Trophoblast cell (in vitro differentiated cells and primary cell): ENCODE measurements around the gene PDLIM5.
A peak's percentile ranks its signal among the peaks of the same experiment; 100 is the strongest.

Experiments
- DNase-seq, 2 donors: peaks; one replicate each; pipeline ENCODE4 v3.0.0-alpha.2; 2016
- H2AFZ ChIP-seq: 2 replicates; pipeline ENCODE4 v1.6.1; 2013; ENCODE audit warnings: low read length, moderate library complexity, mild to moderate bottlenecking; ENCODE audit not compliant: insufficient read depth, poor library complexity
- H2AK5ac ChIP-seq: 2 replicates; pipeline ENCODE4 v1.6.1; 2013; ENCODE audit warnings: mild to moderate bottlenecking, low read length
- H2BK120ac ChIP-seq: 2 replicates; pipeline ENCODE4 v1.6.1; 2013; ENCODE audit warnings: low read length, mild to moderate bottlenecking, moderate library complexity; ENCODE audit not compliant: insufficient read depth, poor library complexity
- H2BK12ac ChIP-seq: 2 replicates; pipeline ENCODE4 v1.6.1; 2013; ENCODE audit warnings: mild to moderate bottlenecking, low read length, moderate library complexity
- H2BK5ac ChIP-seq: 2 replicates; pipeline ENCODE4 v1.6.1; 2013; ENCODE audit warnings: low read length, low read depth, moderate library complexity, mild to moderate bottlenecking; ENCODE audit not compliant: poor library complexity
- H3K14ac ChIP-seq: 2 replicates; pipeline ENCODE4 v1.6.1; 2013; ENCODE audit warnings: mild to moderate bottlenecking, low read length
- H3K18ac ChIP-seq: 2 replicates; pipeline ENCODE4 v1.6.1; 2013; ENCODE audit warnings: mild to moderate bottlenecking, low read length
- H3K23ac ChIP-seq: 2 replicates; pipeline ENCODE4 v1.6.1; 2013; ENCODE audit warnings: low read length
- H3K27ac ChIP-seq: 2 replicates; pipeline ENCODE4 v1.5.1; 2013; ENCODE audit warnings: low read depth, mild to moderate bottlenecking, inconsistent platforms, low read length, moderate library complexity
- H3K27me3 ChIP-seq: 2 replicates; pipeline ENCODE4 v1.6.1; 2013; ENCODE audit warnings: inconsistent platforms, mild to moderate bottlenecking, low read length, moderate library complexity; ENCODE audit not compliant: insufficient read depth
- H3K36me3 ChIP-seq, 2 experiments: 1 replicate in 1 of 2; 2 replicates in 1 of 2; pipeline ENCODE4 v1.6.1; 2013; ENCODE audit warnings: low read length in 2 of 2, mild to moderate bottlenecking in 2 of 2, moderate library complexity in 1 of 2; ENCODE audit not compliant: insufficient read depth in 2 of 2, control insufficient read depth in 1 of 2
- H3K4ac ChIP-seq: 2 replicates; pipeline ENCODE4 v1.6.1; 2013; ENCODE audit warnings: low read depth, mild to moderate bottlenecking, low read length, moderate library complexity
- H3K4me1 ChIP-seq, 2 experiments: 1 replicate in 1 of 2; 2 replicates in 1 of 2; pipeline ENCODE4 v1.6.1; 2013; ENCODE audit warnings: low read length in 2 of 2, mild to moderate bottlenecking in 2 of 2, moderate library complexity in 1 of 2; ENCODE audit not compliant: insufficient read depth in 2 of 2, control insufficient read depth in 1 of 2
- H3K4me2 ChIP-seq: 2 replicates; pipeline ENCODE4 v1.6.1; 2013; ENCODE audit warnings: inconsistent platforms, mild to moderate bottlenecking, low read length, moderate library complexity
- H3K4me3 ChIP-seq: 2 replicates; pipeline ENCODE4 v1.5.1; 2013; ENCODE audit warnings: mild to moderate bottlenecking, low read depth, low read length, inconsistent platforms
- H3K79me1 ChIP-seq: one replicate; pipeline ENCODE4 v1.6.1; 2013; ENCODE audit warnings: low read length
- H3K79me2 ChIP-seq: 2 replicates; pipeline ENCODE4 v1.6.1; 2013; ENCODE audit warnings: low read length, mild to moderate bottlenecking; ENCODE audit not compliant: control insufficient read depth, insufficient read depth, poor library complexity
- H3K9ac ChIP-seq: 2 replicates; pipeline ENCODE4 v1.6.1; 2013; ENCODE audit warnings: mild to moderate bottlenecking, low read length
- H3K9me3 ChIP-seq: 2 replicates; pipeline ENCODE4 v1.6.1; 2013; ENCODE audit warnings: low read depth, mild to moderate bottlenecking, control low read depth, inconsistent platforms, low read length; ENCODE audit not compliant: insufficient read depth
- H4K12ac ChIP-seq: 2 replicates; pipeline ENCODE4 v1.6.1; 2013; ENCODE audit warnings: low read depth, mild to moderate bottlenecking, low read length, moderate library complexity
- H4K8ac ChIP-seq: 2 replicates; pipeline ENCODE4 v1.6.1; 2013; ENCODE audit warnings: low read depth, mild to moderate bottlenecking, low read length, moderate library complexity
- H4K91ac ChIP-seq: one replicate; pipeline ENCODE4 v1.6.1; 2013; ENCODE audit warnings: low read depth, mild to moderate bottlenecking, low read length, moderate library complexity
- WGBS: extraction: QIAGEN DNeasy Blood & Tissue Kit; methylation state at CpG from one replicate; pipeline ENCODE4 v1.1.7; 2013; ENCODE audit warnings: missing lambda C conversion rate; ENCODE audit not compliant: insufficient read length, insufficient coverage; ENCODE audit errors: extremely low coverage; 5-methylcytosine and 5-hydroxymethylcytosine counted together

Gene PDLIM5

DNA sequence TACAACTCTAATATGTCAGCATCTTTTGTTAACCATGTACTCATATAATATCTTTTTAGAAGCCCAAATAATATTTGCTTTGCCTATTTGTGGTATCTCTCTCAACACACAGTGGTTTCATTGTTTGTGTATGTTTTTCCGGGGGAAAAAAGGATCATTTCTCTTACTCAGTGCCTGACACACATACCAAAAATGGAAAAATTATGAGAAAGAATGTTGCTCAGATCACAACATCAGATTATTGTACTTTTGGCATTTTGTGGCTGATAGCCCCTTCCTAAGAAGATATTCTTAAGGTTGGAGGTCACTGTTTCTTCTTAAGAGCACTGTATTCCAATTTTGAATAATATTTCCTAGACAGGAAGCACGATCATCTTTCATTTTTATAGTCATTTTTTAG lies 93.6 kb downstream of the PDLIM5 start:
- Histone ChIP-seq H3K27ac (no peak overlapping the region), H2BK120ac (no peak overlapping the region), H3K4me1 (peaks cover 0 to 13% of the 10 kb centered on the region in 2 experiments), H3K9me3 (no peaks in the 10 kb centered on the region), H3K4me3 (no peak overlapping the region), H4K8ac (no peak overlapping the region), H2BK12ac (no peak overlapping the region), H3K27me3 (no peaks in the 10 kb centered on the region), H3K79me2 (no peaks in the 10 kb centered on the region), H4K12ac (no peak overlapping the region), H3K4ac (no peak overlapping the region), H2AK5ac (no peak overlapping the region), H2BK5ac (no peak overlapping the region), H3K79me1 (peaks cover 2% of the 10 kb centered on the region), H2AFZ (no peak overlapping the region), H3K18ac (no peak overlapping the region), H3K9ac (no peak overlapping the region), H3K23ac (no peak overlapping the region), H4K91ac (no peak overlapping the region), H3K14ac (no peak overlapping the region), H3K36me3 (no peaks in the 10 kb centered on the region), H3K4me2 (no peak overlapping the region)
- no CpG with 5 or more reads among the region's 2 CpGs for WGBS
- DNase-seq = peak; percentile 48 to 89

DNA sequence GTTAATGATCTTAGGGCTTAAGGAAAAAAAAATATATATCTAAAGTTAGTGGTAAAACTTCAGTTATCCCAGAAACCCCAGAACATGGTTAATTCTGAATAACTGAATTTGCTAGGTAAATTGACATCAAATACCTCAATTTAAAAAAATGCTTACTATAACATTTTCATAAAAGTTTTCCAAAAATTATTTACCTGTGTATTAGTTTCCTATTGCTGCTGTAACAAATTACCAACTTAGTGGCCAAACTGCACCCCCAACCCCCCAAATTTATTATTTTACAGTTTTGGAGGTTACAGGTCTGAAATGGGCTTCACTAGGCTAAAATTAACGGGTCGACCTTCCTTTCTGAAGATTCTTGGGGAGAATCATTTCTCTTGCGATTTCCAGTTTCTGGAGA lies 95.2 kb downstream of the PDLIM5 start:
- Histone ChIP-seq H2BK12ac (no peak overlapping the region), H4K8ac (no peak overlapping the region), H3K79me2 (no peaks in the 10 kb centered on the region), H3K4me2 (no peak overlapping the region), H3K14ac (no peak overlapping the region), H3K23ac (no peak overlapping the region), H3K4ac (no peak overlapping the region), H3K36me3 (no peaks in the 10 kb centered on the region), H3K27me3 (no peaks in the 10 kb centered on the region), H2AFZ (no peak overlapping the region), H3K4me3 (no peak overlapping the region), H3K9me3 (no peaks in the 10 kb centered on the region), H3K18ac (no peak overlapping the region), H2AK5ac (no peak overlapping the region), H2BK120ac (no peak overlapping the region), H3K4me1 (peaks cover 0 to 7% of the 10 kb centered on the region in 2 experiments), H4K12ac (no peak overlapping the region), H3K27ac (no peak overlapping the region), H3K9ac (no peak overlapping the region), H4K91ac (no peak overlapping the region), H2BK5ac (no peak overlapping the region), H3K79me1 (peaks cover 2% of the 10 kb centered on the region)
- DNase-seq = no peak
- whole genome bisulfite sequencing = no CpG with 5 or more reads among the region's 3 CpGs

DNA sequence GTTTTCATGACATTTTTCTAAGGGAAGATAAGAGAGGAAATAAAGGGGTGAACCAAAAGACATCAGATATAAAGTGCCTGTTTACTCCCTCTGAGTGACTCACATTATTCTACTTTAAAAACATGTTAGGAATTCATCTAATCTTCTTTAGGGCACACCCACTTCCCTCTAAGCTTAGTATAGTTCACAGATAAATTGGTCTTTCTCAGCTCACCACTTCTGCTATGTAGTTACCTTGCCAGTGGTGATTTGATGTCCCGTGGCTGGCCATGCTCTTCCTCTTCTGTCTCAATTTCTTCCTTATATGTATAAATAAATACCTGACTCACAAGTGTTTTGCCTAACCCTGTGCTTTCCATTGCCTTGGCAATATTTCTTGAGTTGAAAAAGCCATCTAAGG lies 96.8 kb downstream of the PDLIM5 start:
- Histone ChIP-seq H4K91ac (no peak overlapping the region), H3K27ac (peak overlapping the region; percentile 10), H3K14ac (no peak overlapping the region), H3K9ac (no peak overlapping the region), H3K4me2 (no peak overlapping the region), H3K4me3 (no peak overlapping the region), H3K4me1 (peaks cover 0 to 7% of the 10 kb centered on the region in 2 experiments), H2BK5ac (no peak overlapping the region), H2AFZ (no peak overlapping the region), H3K4ac (no peak overlapping the region), H3K36me3 (no peaks in the 10 kb centered on the region), H4K12ac (no peak overlapping the region), H2BK120ac (no peak overlapping the region), H4K8ac (no peak overlapping the region), H3K79me2 (no peaks in the 10 kb centered on the region), H3K18ac (no peak overlapping the region), H2AK5ac (no peak overlapping the region), H2BK12ac (no peak overlapping the region), H3K9me3 (no peaks in the 10 kb centered on the region), H3K79me1 (peaks cover 2% of the 10 kb centered on the region), H3K27me3 (no peaks in the 10 kb centered on the region), H3K23ac (no peak overlapping the region)
- peak in 1 of 2 donors; percentile 62 for DNase-seq
- no CpG with 5 or more reads among the region's 1 CpG for WGBS

DNA sequence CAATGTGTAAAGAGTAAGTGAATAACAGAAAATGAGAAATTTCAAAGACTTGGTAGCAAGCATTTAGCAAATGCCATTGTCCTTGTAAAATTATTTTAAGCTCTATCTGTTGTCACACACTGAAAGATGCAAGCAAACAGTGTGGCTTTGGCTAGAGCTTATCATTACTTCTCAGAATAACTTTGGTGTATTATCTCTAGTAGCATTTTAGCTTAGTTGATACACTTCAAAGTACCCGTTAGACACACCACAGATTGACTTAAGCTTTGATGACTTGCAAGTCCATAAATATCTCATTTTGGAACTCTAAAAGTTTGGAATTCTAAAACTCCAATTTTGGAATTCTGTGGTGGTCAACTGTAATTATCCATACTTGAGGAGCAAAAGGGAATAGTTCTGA lies 98.6 kb downstream of the PDLIM5 start:
- Histone ChIP-seq H3K36me3 (no peaks in the 10 kb centered on the region), H4K12ac (no peak overlapping the region), H2AK5ac (no peak overlapping the region), H3K4me2 (no peak overlapping the region), H2BK120ac (no peak overlapping the region), H4K91ac (no peak overlapping the region), H3K23ac (no peak overlapping the region), H2AFZ (no peak overlapping the region), H3K4ac (no peak overlapping the region), H3K27ac (no peak overlapping the region), H3K14ac (no peak overlapping the region), H3K4me1 (peaks cover 0 to 4% of the 10 kb centered on the region in 2 experiments), H3K79me1 (peaks cover 2% of the 10 kb centered on the region), H3K79me2 (no peaks in the 10 kb centered on the region), H3K27me3 (no peaks in the 10 kb centered on the region), H3K9me3 (no peaks in the 10 kb centered on the region), H3K4me3 (no peak overlapping the region), H2BK5ac (no peak overlapping the region), H3K18ac (no peak overlapping the region), H2BK12ac (no peak overlapping the region), H4K8ac (no peak overlapping the region), H3K9ac (no peak overlapping the region)
- no peak for DNase-seq
- WGBS = no CpG with 5 or more reads among the region's 1 CpG
